ENCODE measurements around the gene CYBA.

- TF ChIP-seq CHD4 (IDR thresholded peaks at IDR 0.05; ENCODE audit: borderline replicate concordance) (no peak), CTCF (IDR thresholded peaks at IDR 0.05) (no peak), MAX (IDR thresholded peaks at IDR 0.05) (no peak), RAD21 (conservative IDR thresholded peaks at IDR 0.05 in 1 of 2, IDR thresholded peaks at IDR 0.05 in 1 of 2) (no peak), NPAS2 (CRISPR knock-in tag; IDR thresholded peaks at IDR 0.05; ENCODE audit: borderline replicate concordance) (no peak), JUN (IDR thresholded peaks at IDR 0.05) (no peak), POLR2A (IDR thresholded peaks at IDR 0.05; ENCODE audit: low read length) (no peak), NR3C1 (IDR thresholded peaks at IDR 0.05) (no peak), CEBPB (IDR thresholded peaks at IDR 0.05) (no peak), USF2 (IDR thresholded peaks at IDR 0.05) (no peak), EP300 (IDR thresholded peaks at IDR 0.05) (no peak), MAZ (IDR thresholded peaks at IDR 0.05; ENCODE audit: borderline replicate concordance, low read depth, low read length) (no peak), REST (IDR thresholded peaks at IDR 0.05) (no peak)
Measured at GRCh38 chr16:88697116-88697830, 46.4 kb upstream of the CYBA start.
